Activated T-cell treated with anti-CD3 and anti-CD28 coated beads, Interleukin-2, amount 50 U/mL, for 1 hour (primary cell): ENCODE measurements around the gene GIMAP5.

Experiments used
- DNase-seq: peaks from one replicate; pipeline ENCODE4 v3.0.0-alpha.2; 2020

GIMAP5 gene

DNA sequence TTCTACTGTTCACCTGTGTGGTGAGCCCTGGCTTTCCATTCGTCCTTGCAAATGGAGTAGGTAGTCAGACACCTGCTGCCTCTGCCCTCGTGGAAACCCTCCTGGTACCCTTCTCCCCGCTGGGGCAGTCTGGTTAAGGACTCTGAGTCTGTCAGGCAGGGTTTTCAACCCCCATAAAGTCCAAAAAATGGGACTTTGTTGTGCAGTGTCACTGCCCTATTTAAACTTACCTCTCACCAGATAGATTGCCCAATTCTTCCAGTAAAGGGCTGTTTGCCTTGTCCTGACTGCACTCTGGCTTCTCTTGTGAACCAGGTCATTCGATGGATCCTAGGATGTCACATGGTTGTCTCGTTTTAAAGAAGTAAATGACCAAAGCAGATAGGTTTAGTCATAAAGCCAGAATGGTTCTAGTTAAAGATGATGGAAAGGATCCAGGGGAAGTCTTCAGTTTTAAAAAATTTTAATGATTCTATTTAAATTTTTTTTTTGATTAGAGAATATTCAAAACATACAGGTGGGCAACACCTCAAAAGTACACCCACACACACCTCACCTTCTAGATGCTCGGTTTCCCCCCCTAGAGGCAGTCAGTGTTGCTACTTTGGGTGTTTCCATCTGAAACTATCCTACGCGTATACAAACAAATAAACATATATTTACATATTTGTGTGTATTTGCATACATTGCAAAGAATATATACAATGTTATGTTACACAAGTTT, 41.0 kb downstream of the GIMAP5 start:
- no peak for DNase-seq

GRCh38 chr7:150778738-150779301, 41.6 kb downstream of the GIMAP5 start:
- peak; percentile 75 for DNase-seq

DNA sequence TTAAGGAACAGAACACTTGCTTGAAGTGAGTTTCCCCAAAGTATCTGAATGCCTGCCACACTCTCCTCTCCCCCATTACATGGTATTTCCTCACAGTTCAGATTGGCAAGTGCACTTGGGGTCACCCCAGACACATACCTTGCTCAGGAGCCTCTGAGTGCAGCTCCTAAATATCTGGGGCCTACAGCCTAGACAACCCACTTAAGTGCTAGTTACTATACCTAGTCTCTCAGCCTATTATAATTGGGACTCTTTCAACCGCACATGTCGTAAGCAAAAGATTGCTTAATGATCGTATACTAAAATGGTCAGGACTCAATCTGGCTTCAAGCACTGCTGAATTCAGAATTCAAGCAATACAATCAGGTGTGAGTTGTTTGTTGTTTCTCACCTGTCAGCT, 43.1 kb downstream of the GIMAP5 start:
- no peak for DNase-seq

- no peak for DNase-seq
Observed at GRCh38 chr7:150781103-150781502, 43.9 kb downstream of the GIMAP5 start.

GRCh38 chr7:150781961-150782360, 44.7 kb downstream of the GIMAP5 start:
- DNase-seq, result no peak

DNA sequence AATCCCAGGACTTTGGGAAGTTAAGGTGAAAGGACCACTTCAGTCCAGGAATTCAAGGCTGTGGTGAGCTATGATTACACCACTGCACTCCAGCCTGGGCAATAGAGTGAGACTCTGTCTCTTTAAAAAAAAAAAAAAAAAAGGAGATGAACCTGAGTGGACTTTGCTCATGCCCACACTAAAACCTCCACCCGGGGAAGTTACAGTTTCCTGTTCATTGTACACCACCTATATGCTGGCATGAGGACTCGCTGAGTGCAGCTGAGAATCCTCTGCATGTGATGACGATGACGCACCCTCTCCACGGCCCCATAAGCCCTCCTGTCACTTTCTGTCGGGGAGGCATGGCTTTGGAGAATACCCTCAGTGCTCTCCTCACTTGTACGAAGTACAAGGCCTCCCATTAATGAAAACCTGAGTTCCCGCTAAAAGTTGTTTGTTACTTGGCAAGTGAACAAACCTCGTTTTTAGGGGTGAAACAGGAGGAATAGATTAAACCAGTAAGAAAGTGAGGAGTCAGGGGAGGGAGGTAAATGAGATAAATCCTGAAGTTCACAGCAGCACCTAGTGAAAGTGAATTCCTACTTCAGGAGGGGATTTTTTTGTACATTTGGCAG, 47.0 kb downstream of the GIMAP5 start:
- DNase-seq, result no peak

GRCh38 chr7:150784954-150785353, 47.7 kb downstream of the GIMAP5 start:
- no peak for DNase-seq

GRCh38 chr7:150787321-150788281, 50.4 kb downstream of the GIMAP5 start:
- DNase-seq, result no peak

DNA sequence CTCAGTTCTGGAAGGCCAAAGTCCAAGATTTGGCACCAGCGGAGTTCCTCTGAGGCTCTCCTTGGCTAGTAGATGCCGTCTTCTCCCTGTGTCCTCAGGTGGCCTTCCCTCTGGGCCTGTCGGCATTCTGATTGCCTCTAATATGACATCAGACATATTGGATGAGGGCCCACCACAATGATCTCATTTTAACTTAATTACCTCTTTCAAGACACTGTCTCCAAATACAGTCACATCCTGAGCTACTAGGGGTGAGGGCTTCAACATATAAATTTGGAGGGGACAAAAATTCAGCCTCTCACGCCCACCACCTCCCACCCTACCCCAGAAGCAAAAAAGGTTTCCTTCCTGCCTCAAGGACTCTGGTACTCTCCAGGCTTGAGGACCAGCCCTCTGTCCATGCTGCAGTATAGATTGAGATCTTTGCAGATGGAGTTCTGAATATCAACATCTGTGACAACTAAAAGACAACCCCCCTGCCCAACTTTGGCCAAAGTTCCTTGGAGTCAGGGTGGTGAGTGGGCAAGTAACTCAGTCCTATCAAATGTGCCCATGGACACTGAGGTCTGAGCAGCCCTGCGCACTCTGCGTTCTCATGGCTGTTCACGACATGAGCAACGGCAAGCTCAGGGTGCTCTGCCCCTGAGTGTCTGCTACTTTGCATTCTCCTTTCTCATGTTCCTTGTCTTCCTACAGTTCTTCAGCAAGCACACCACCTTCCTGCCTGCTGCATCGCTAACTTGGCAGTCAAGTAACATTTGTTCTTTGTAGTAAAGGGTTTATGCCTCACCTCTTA, 51.5 kb downstream of the GIMAP5 start:
- DNase-seq, result no peak

- DNase-seq, result no peak
Observed at GRCh38 chr7:150790416-150791075, 53.3 kb downstream of the GIMAP5 start.

DNA sequence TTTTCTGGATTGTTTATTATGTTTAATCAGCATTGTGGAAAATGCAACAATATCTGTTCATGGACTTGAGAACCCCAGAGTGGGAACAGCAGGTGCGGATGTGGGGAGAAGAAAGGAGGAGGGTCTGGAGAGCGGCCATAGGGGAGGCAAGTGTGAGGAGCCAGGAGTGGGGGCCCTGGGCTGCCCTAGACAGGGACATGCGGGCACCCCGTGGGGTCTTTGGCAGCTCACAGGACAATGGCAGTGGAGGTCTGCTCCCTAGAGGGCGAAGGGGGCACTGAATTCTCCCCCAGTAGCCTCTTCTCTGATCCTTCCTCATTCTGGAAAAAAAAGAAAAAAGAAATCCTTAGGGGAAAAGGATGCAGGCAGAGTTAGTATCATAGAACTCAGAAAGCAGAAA, 54.1 kb downstream of the GIMAP5 start:
- DNase-seq, result no peak

DNA sequence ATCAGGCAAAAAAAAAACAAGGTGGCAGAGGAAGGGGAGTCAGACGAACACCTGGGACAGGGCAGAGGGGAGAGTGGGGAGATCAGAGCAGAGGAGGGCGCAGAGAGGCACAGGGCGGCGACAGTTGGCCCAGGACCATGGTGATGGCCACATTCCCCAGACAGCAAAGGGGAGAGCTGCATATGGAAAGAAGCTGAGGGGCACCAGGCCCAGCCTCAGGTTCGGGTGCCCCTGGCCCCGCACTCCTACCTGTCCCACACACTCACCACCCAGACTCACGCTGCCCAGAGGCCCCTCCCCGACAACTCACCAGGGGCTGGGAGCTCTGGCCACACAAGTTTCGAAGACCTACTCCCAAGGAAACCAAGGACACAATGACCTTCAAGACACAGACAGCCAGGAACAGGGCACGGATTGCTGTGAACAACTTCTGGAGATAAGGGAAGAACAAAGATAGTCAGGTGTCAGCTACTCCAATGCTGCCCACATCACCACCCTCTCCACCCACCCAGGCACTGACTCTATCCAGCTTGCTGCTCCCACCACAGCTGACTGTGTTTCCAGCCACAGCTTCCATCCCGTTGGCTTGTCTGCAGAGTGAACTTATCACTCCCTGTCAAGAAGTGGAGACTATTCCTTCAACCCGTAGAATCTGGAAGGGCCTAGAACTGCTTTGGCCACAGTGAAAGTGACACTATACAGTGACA, 54.7 kb downstream of the GIMAP5 start:
- DNase-seq, result no peak
